ENCODE results near the gene ITIH5. TPM values are rescaled to one million over a fixed set of nuclear protein-coding genes. Genes with fewer than 3 reads are reported as not detected.

ITIH5 gene
- total and polyA plus RNA-seq, 2 of the 8 experiments (the other 6 are each of a cell fraction or from before 2014, with no cell fraction given) = 5.8 to 7.6 TPM

- Histone ChIP-seq H2BK120ac (replicated peaks; ENCODE audit: low read depth, low read length) (no peak overlapping the region), H2BK12ac (ENCODE audit: low read depth, low read length) (no peak overlapping the region), H3K23ac (ENCODE audit: insufficient read length) (no peak overlapping the region), H2AFZ (ENCODE audit: low read length) (no peak overlapping the region), H3K4ac (replicated peaks; ENCODE audit: insufficient read length, low read depth, low read length) (no peak overlapping the region), H4K8ac (ENCODE audit: extremely low read depth, insufficient read depth, low read length) (no peak overlapping the region), H3K4me1 (replicated peaks in 1 of 4; ENCODE audit: control insufficient read depth in 3 of 4, insufficient read depth in 4 of 4, low read length in 3 of 4) (no peaks in the 10 kb centered on the region), H3K79me1 (ENCODE audit: low read depth, low read length) (no peaks in the 10 kb centered on the region), H3K4me3 (ENCODE audit: extremely low read depth in 1 of 4, insufficient read depth in 2 of 4, low read depth in 3 of 4, low read length in 4 of 4) (no peak overlapping the region), H3K14ac (ENCODE audit: insufficient read length) (no peak overlapping the region), H3K23me2 (ENCODE audit: low read depth, low read length) (no peaks in the 10 kb centered on the region), H3K79me2 (ENCODE audit: control insufficient read depth in 1 of 2, insufficient read depth in 2 of 2, low read length in 2 of 2) (no peaks in the 10 kb centered on the region), H3K36me3 (ENCODE audit: control insufficient read depth in 2 of 4, insufficient read depth in 4 of 4, low read length in 3 of 4) (no peaks in the 10 kb centered on the region), H3K27ac (ENCODE audit: low read depth, low read length) (no peak overlapping the region), H3K18ac (ENCODE audit: extremely low read depth, low read length) (no peak overlapping the region), H3K9me3 (ENCODE audit: insufficient read depth in 2 of 2, low read depth in 1 of 2, low read length in 1 of 2) (no peaks in the 10 kb centered on the region), H3K9ac (replicated peaks in 1 of 4; ENCODE audit: extremely low read depth in 1 of 4, low read depth in 3 of 4, low read length in 3 of 4) (no peak overlapping the region), H2BK5ac (ENCODE audit: low read depth, low read length) (no peak overlapping the region), H3K27me3 (replicated peaks in 1 of 4; ENCODE audit: control insufficient read depth in 3 of 4, extremely low read depth in 1 of 4, insufficient read depth in 3 of 4, low read length in 3 of 4) (no peaks in the 10 kb centered on the region), H3K56ac (replicated peaks; ENCODE audit: insufficient read length, low read depth, low read length) (no peak overlapping the region), H4K20me1 (replicated peaks in 1 of 2; ENCODE audit: control insufficient read depth in 1 of 2, insufficient read depth in 2 of 2, low read length in 2 of 2) (no peaks in the 10 kb centered on the region), H2BK20ac (ENCODE audit: low read length) (no peak overlapping the region), H4K5ac (ENCODE audit: insufficient read length, low read depth, low read length) (no peak overlapping the region), H4K91ac (replicated peaks; ENCODE audit: insufficient read length, low read length) (no peak overlapping the region), H3K4me2 (ENCODE audit: insufficient read depth in 1 of 2, low read depth in 2 of 2, low read length in 2 of 2) (no peak overlapping the region), H2BK15ac (ENCODE audit: low read length) (no peak overlapping the region), H2AK5ac (ENCODE audit: low read depth, low read length) (no peak overlapping the region)
- FAIRE-seq (no peak), DNase-seq (ENCODE audit: low read depth in 1 of 2, low spot score in 2 of 2) (no peak)
- 87% methylated on average over 3 of the region's 3 CpGs; no CpG with 5 or more reads in 1 of the 2 experiments for WGBS, 2 experiments (ENCODE audit: extremely low coverage in 1 of 2, insufficient coverage in 1 of 2, insufficient read length in 1 of 2, insufficient replicate concordance in 2 of 2, low coverage in 1 of 2, low lambda C conversion rate in 2 of 2, missing lambda C conversion rate in 1 of 2)
- ChIA-PET POLR2A (ENCODE audit: partially characterized antibody) (no interaction called here), CTCF (ENCODE audit: partially characterized antibody) (no interaction called here)
- TF ChIP-seq TCF12 (IDR thresholded peaks at IDR 0.05; ENCODE audit: low read depth, low read length) (no peak), RAD21 (IDR thresholded peaks at IDR 0.05 in 1 of 2, conservative IDR thresholded peaks at IDR 0.05 in 1 of 2; ENCODE audit: low read depth in 2 of 2, low read length in 2 of 2) (no peak), HDAC2 (IDR thresholded peaks at IDR 0.05; ENCODE audit: borderline replicate concordance in 1 of 2, low read depth in 2 of 2, low read length in 2 of 2) (no peak), SIRT6 (IDR thresholded peaks at IDR 0.05; ENCODE audit: low read length) (no peak), BCL11A (IDR thresholded peaks at IDR 0.05; ENCODE audit: low read depth in 2 of 2, low read length in 2 of 2) (no peak), FOSL1 (IDR thresholded peaks at IDR 0.05; ENCODE audit: insufficient read depth, low read depth, low read length) (no peak), SP1 (IDR thresholded peaks at IDR 0.05; ENCODE audit: low read depth, low read length) (no peak), CHD1 (IDR thresholded peaks at IDR 0.05; ENCODE audit: low read depth, low read length) (no peak), RFX5 (IDR thresholded peaks at IDR 0.05; ENCODE audit: borderline replicate concordance, low read depth, low read length) (no peak), SIN3A (conservative IDR thresholded peaks at IDR 0.05 in 1 of 2, IDR thresholded peaks at IDR 0.05 in 1 of 2; ENCODE audit: low read depth in 1 of 2, low read length in 2 of 2) (no peak), RBBP5 (IDR thresholded peaks at IDR 0.05; ENCODE audit: borderline replicate concordance, low read depth, low read length) (no peak), SRF (IDR thresholded peaks at IDR 0.05; ENCODE audit: low read depth, low read length) (no peak), TAF7 (optimal IDR thresholded peaks at IDR 0.05; ENCODE audit: borderline replicate concordance, low read depth, low read length) (no peak)
These were observed 68.0 kb downstream of the ITIH5 start for GRCh38 chr10:7598771-7599170.

Measured in H1 (cell line).